Large intestine (tissue), 3 donors: Measurements from ENCODE around the gene ALCAM. TPM values are rescaled to one million over a fixed set of nuclear protein-coding genes. Genes with fewer than 3 reads are reported as not detected.
A peak's percentile ranks its signal among the peaks of the same experiment; 100 is the strongest.

Experiments
- DNase-seq, 2 donors: peaks; one replicate each; pipeline versions ENCODE4 v3.0.0 to v3.0.0-alpha.2; 2013
- H3K27ac ChIP-seq: one replicate; pipeline ENCODE4 v1.5.1; 2013; ENCODE audit warnings: low read length
- H3K27me3 ChIP-seq: 2 replicates; pipeline ENCODE4 v1.6.1; 2013; ENCODE audit warnings: low read length; ENCODE audit not compliant: control insufficient read depth, insufficient read depth
- H3K36me3 ChIP-seq: 2 replicates; pipeline ENCODE4 v1.6.1; 2013; ENCODE audit warnings: low read length; ENCODE audit not compliant: control insufficient read depth, insufficient read depth
- H3K4me1 ChIP-seq: one replicate; pipeline ENCODE4 v1.6.1; 2013; ENCODE audit warnings: low read length; ENCODE audit not compliant: control insufficient read depth, insufficient read depth
- H3K4me3 ChIP-seq: one replicate; pipeline ENCODE4 v1.5.1; 2013; ENCODE audit warnings: low read length
- H3K9me3 ChIP-seq: one replicate; pipeline ENCODE4 v1.6.1; 2013; ENCODE audit warnings: mild to moderate bottlenecking, low read depth, low read length, moderate library complexity; ENCODE audit not compliant: control insufficient read depth
- WGBS: methylation state at CpG from one replicate; pipeline ENCODE4 v1.1.5; 2013; ENCODE audit warnings: low lambda C conversion rate; ENCODE audit not compliant: insufficient coverage; 5-methylcytosine and 5-hydroxymethylcytosine counted together
- polyA plus RNA-seq: library from polyadenylated mRNA; unstranded; fragments of 120-200 nt; gene quantifications from one replicate; pipeline ENCODE4 v1.2.1, GENCODE V29; 2013

ALCAM gene
- polyA plus RNA-seq, 1 donor: 41.5 TPM

DNA sequence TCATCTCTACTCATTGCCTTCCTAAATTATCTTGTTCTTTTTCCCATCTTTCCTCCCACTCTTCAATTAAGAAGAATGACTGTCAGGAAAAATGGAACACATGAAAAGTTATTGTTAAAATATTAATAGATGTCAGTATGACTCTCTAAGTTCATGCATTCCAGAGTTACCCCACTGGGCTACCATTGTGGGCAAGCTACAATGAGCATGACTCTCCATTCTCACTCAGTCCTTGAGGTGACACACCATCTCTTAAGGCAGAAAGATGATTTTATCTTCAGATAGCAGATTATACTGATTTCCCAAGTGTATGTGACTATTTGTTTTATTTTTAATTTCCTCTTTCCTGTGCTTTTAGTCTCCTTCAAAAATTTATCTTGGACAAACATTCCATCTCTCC is 144.3 kb downstream of the ALCAM start:
- Histone ChIP-seq H3K4me1 (no peaks in the 10 kb centered on the region), H3K4me3 (no peak overlapping the region), H3K36me3 (no peaks in the 10 kb centered on the region), H3K9me3 (no peaks in the 10 kb centered on the region), H3K27me3 (no peaks in the 10 kb centered on the region), H3K27ac (no peak overlapping the region)
- no peak for DNase-seq

- no peak overlapping the region for H3K27ac ChIP-seq
- WGBS: 100% methylated on average over 1 of the region's 1 CpG
- DNase-seq: no peak
- H3K27me3 ChIP-seq: no peaks in the 10 kb centered on the region
- no peaks in the 10 kb centered on the region for H3K4me1 ChIP-seq
- no peak overlapping the region for H3K4me3 ChIP-seq
- no peaks in the 10 kb centered on the region for H3K9me3 ChIP-seq
- H3K36me3 ChIP-seq: no peaks in the 10 kb centered on the region
Measured at GRCh38 chr3:105512061-105512460, 145.4 kb downstream of the ALCAM start.

DNA sequence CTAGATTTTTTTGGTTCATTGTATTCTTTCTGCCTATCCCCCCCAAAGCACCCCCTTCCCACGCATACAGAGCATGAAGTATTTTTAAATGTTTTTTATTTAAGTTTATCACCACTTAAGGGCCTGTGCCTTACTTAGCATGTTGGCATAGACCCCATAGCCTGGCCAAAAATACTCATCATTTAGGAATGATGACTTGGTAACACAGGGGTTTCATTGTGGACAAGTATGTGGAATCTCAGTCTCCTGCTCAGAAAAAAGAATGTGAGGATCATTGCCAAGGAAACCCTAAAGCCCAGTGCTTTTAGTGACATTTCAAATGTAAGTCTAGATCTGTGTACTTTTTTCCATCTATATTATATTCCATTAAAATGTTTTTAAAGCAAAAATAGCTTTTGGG is 146.3 kb downstream of the ALCAM start:
- no CpG with 5 or more reads among the region's 1 CpG for WGBS
- Histone ChIP-seq H3K27ac (no peak overlapping the region), H3K27me3 (no peaks in the 10 kb centered on the region), H3K9me3 (no peaks in the 10 kb centered on the region), H3K4me1 (no peaks in the 10 kb centered on the region), H3K36me3 (no peaks in the 10 kb centered on the region), H3K4me3 (no peak overlapping the region)
- no peak for DNase-seq

DNA sequence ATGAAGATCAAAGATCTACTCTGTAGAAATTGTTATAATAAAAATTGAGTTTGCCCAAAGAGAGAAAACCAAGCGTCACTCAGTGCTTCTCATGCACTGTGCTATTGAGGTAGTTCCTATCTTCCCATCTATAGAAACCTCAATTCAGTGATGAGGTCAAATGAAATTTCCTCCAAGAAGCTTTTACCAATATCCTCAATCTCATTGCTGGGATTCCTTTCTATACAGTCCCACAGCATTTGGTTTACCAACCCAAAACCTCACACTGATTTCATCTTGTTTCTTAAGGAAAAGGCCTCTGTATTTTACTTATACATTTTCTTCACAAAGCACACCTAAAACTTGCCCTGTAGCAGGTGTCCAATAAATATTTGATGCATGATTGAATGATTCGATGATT is 147.2 kb downstream of the ALCAM start:
- no peak overlapping the region for H3K4me3 ChIP-seq
- WGBS: 100% methylated on average over 1 of the region's 2 CpGs
- no peak for DNase-seq
- H3K4me1 ChIP-seq: no peaks in the 10 kb centered on the region
- no peaks in the 10 kb centered on the region for H3K36me3 ChIP-seq
- no peaks in the 10 kb centered on the region for H3K27me3 ChIP-seq
- H3K9me3 ChIP-seq: no peaks in the 10 kb centered on the region
- H3K27ac ChIP-seq: no peak overlapping the region

DNA sequence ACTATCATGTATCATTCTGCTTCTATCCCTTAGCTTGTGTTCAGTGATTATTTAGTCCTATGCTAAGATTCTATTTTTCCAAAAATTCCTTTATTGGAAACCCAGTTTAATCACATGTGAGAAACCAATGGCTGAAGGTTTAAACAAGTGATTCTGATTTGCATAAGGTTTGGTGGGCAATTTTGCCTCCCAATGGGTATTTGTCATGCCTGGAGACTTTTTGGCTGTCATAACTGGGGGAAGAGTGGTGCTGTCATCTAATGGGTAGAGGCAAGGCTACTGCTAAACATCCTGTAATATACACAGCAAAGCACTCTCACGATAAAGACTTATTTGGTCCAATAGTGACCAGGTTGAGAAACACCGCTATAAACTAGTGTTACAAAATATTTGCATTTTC is 148.7 kb downstream of the ALCAM start:
- Histone ChIP-seq H3K9me3 (no peaks in the 10 kb centered on the region), H3K27ac (no peak overlapping the region), H3K4me1 (no peaks in the 10 kb centered on the region), H3K27me3 (no peaks in the 10 kb centered on the region), H3K4me3 (no peak overlapping the region), H3K36me3 (no peaks in the 10 kb centered on the region)
- DNase-seq: no peak
- no CpG with 5 or more reads among the region's 2 CpGs for WGBS

DNA sequence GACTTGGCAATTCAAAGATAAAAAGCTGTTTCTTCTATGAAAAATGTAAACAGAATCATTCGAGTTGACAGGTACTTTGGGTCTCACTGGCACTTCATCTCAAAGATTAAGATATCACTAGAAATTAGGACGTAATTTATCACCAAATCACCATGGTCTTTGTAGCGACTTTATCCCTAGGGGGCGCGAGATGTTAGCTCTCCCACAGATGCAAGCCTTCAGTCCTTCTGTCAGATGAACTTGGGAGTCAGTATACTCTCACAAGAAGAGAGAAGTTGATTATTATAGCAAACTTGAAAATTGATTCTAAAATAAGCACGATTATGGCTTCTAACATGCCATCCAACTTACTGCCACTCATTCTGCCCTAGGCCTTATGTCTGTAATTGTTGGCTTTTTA is 150.3 kb downstream of the ALCAM start:
- no CpG with 5 or more reads among the region's 6 CpGs for WGBS
- no peaks in the 10 kb centered on the region for H3K4me1 ChIP-seq
- no peaks in the 10 kb centered on the region for H3K36me3 ChIP-seq
- DNase-seq: no peak
- H3K4me3 ChIP-seq: no peak overlapping the region
- no peaks in the 10 kb centered on the region for H3K27me3 ChIP-seq
- H3K27ac ChIP-seq: no peak overlapping the region
- no peaks in the 10 kb centered on the region for H3K9me3 ChIP-seq

DNA sequence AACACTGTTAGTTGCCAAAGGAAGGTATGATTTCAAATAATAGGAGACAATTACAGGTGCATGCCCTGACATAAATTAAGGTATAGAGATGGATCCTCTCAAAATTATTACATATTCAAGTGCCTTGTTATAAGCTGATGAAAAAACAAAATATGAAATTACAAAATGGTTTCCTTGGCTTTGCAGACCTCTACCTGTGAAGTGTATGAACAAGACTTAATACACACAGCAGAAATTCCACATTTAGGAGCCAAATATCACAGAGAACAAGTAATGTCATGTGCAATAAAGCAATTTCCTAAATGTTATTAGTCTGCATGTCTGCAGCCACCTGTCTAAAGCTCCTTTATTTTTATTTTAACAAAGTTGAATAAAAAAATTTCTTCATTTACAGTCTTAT is 151.5 kb downstream of the ALCAM start:
- Histone ChIP-seq H3K9me3 (no peaks in the 10 kb centered on the region), H3K36me3 (no peaks in the 10 kb centered on the region), H3K4me1 (no peaks in the 10 kb centered on the region), H3K27ac (no peak overlapping the region), H3K4me3 (no peak overlapping the region), H3K27me3 (no peaks in the 10 kb centered on the region)
- DNase-seq: no peak

- DNase-seq: peak; percentile 23 to 45
- Histone ChIP-seq H3K27ac (no peak overlapping the region), H3K36me3 (no peaks in the 10 kb centered on the region), H3K9me3 (no peaks in the 10 kb centered on the region), H3K27me3 (no peaks in the 10 kb centered on the region), H3K4me1 (no peaks in the 10 kb centered on the region), H3K4me3 (no peak overlapping the region)
- 0% methylated on average over 1 of the region's 4 CpGs for WGBS
Measured at GRCh38 chr3:105518806-105519418, 152.2 kb downstream of the ALCAM start.

DNA sequence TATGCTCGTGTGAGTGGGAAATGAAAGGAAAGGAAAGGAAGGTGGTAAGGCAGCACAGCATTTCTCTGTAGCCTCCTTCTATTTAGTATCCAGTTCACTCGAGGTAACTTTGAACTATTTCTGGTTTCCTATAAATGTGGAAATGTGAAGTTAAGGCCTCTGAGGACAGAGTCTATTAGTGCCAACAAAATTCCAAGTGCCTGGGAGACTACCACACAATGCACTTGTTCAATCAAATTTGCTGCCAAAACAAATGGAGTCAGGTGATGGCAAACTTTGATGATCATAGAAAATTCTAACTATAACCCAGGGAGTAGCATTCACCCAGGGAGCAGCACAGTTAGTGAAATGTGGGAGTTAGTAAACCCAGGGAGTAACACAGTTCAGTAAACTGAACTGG is 155.1 kb downstream of the ALCAM start:
- Histone ChIP-seq H3K27ac (no peak overlapping the region), H3K4me1 (no peaks in the 10 kb centered on the region), H3K27me3 (no peaks in the 10 kb centered on the region), H3K36me3 (no peaks in the 10 kb centered on the region), H3K4me3 (no peak overlapping the region), H3K9me3 (no peaks in the 10 kb centered on the region)
- no CpG with 5 or more reads among the region's 2 CpGs for WGBS
- DNase-seq: no peak

DNA sequence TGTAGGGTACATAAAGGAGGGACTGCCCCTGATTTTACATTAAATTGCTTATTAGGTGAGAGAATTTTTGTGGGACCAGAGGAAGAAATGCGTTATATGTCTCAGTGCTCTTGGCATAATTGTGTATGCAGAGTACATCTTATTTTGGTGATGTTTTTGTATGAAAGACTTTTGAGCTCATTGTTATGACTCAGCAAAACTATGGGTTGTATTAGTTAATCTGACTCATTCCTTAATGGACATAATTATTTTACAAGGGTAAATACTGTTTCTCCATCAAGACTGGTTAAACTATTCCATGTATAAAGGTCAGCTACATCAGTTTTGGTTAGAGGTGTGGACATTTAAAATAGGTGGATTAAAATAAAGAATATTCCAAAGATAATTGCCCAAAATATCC is 156.8 kb downstream of the ALCAM start:
- no peak for DNase-seq
- no peak overlapping the region for H3K27ac ChIP-seq
- no peak overlapping the region for H3K4me3 ChIP-seq
- H3K36me3 ChIP-seq: no peaks in the 10 kb centered on the region
- no CpG with 5 or more reads among the region's 1 CpG for WGBS
- H3K4me1 ChIP-seq: no peaks in the 10 kb centered on the region
- H3K27me3 ChIP-seq: no peaks in the 10 kb centered on the region
- no peaks in the 10 kb centered on the region for H3K9me3 ChIP-seq

GRCh38 chr3:105525531-105525930 is 158.8 kb downstream of the ALCAM start:
- 83% methylated on average over 2 of the region's 4 CpGs for WGBS

More at GRCh38 chr3:105525531-105525930, 158.8 kb downstream of the ALCAM start:
- H3K36me3 ChIP-seq: no peaks in the 10 kb centered on the region
- no peaks in the 10 kb centered on the region for H3K27me3 ChIP-seq
- DNase-seq: peak; percentile 9 to 31
- no peaks in the 10 kb centered on the region for H3K9me3 ChIP-seq
- no peaks in the 10 kb centered on the region for H3K4me1 ChIP-seq
- H3K4me3 ChIP-seq: no peak overlapping the region
- no peak overlapping the region for H3K27ac ChIP-seq
